T-cell (primary cell): Measurements from ENCODE around the gene SPEG. TPM values are rescaled to one million over a fixed set of nuclear protein-coding genes. Genes with fewer than 3 reads are reported as not detected.
A peak's percentile ranks its signal among the peaks of the same experiment; 100 is the strongest.

Experiments used
- ATAC-seq, 4 experiments: fragments of 200-7000 bp in 3 of 4; fragments of 150-1000 bp in 1 of 4; cut with Tn5 transposase; replicated peaks in 1 of 4; 1 replicate in 3 of 4; 2 replicates in 1 of 4; pipeline ENCODE4 v1.10.0; 2021; ENCODE audit warnings: moderate library complexity in 3 of 4, mild to moderate bottlenecking in 2 of 4, moderate number of reproducible peaks in 1 of 4
- CTCF ChIA-PET, 2 donors: fragments of 300-600 bp; sonication (Branson Sonifier 250); formaldehyde crosslinking; loops; one replicate each; lab custom pipeline; 2022; ENCODE audit warnings: antibody characterized with exemption in 2 of 2; lab: Charles Lee
- POLR2A ChIA-PET, 2 donors: fragments of 300-600 bp; sonication (Branson Sonifier 250); formaldehyde crosslinking; loops; one replicate each; lab custom pipeline; 2022; ENCODE audit warnings: antibody characterized with exemption in 2 of 2; lab: Charles Lee
- DNase-seq, 35 experiments: peaks; one replicate each; pipeline versions ENCODE4 v3.0.0 to v3.0.0-alpha.2; 2013 to 2023
- H3K27ac ChIP-seq: one replicate; pipeline ENCODE4 v1.5.1; 2013; ENCODE audit warnings: low read length
- H3K27me3 ChIP-seq, 2 experiments: replicated peaks in 1 of 2; 1 replicate in 1 of 2; 2 replicates in 1 of 2; pipeline versions ENCODE4 v1.6.1 to v1.7.0; 2013; ENCODE audit warnings: low read length in 1 of 2, mixed read lengths in 1 of 2; ENCODE audit not compliant: control insufficient read depth in 2 of 2, insufficient read depth in 2 of 2; ENCODE audit errors: extremely low read depth in 1 of 2
- H3K36me3 ChIP-seq, 2 donors: 1 replicate in 1 of 2; 2 replicates in 1 of 2; pipeline versions ENCODE4 v1.6.1 to v1.7.0; 2013; ENCODE audit warnings: low read length in 1 of 2; ENCODE audit not compliant: control insufficient read depth in 2 of 2, insufficient read depth in 1 of 2; ENCODE audit errors: extremely low read depth in 1 of 2
- H3K4me1 ChIP-seq, 2 experiments: 1 replicate in 1 of 2; 2 replicates in 1 of 2; pipeline versions ENCODE4 v1.6.1 to v1.7.0; 2013; ENCODE audit warnings: low read length in 2 of 2, mixed read lengths in 1 of 2; ENCODE audit not compliant: insufficient read depth in 2 of 2, control insufficient read depth in 1 of 2; ENCODE audit errors: extremely low read depth in 1 of 2
- H3K4me3 ChIP-seq, 2 donors: 1 replicate in 1 of 2; 2 replicates in 1 of 2; pipeline versions ENCODE4 v1.5.1 to v1.7.0; 2013; ENCODE audit warnings: mild to moderate bottlenecking in 2 of 2, low read length in 1 of 2, moderate library complexity in 1 of 2; ENCODE audit not compliant: control insufficient read depth in 1 of 2; ENCODE audit errors: extremely low read depth in 1 of 2
- H3K9me3 ChIP-seq: 2 replicates; pipeline ENCODE4 v1.7.0; 2013
- H3K27ac Mint-ChIP-seq, 2 donors: one replicate each; pipeline ENCODE4 v1.8.0; 2020 to 2021; ENCODE audit warnings: mild to moderate bottlenecking in 2 of 2, mixed read lengths in 2 of 2
- H3K27me3 Mint-ChIP-seq, 2 donors: one replicate each; pipeline ENCODE4 v1.8.0; 2021 to 2022; ENCODE audit warnings: mixed read lengths in 2 of 2
- H3K36me3 Mint-ChIP-seq: one replicate; pipeline ENCODE4 v1.8.0; 2021; ENCODE audit warnings: mixed read lengths
- H3K4me1 Mint-ChIP-seq, 3 donors: one replicate each; pipeline ENCODE4 v1.8.0; 2020 to 2022; ENCODE audit warnings: mixed read lengths in 3 of 3, mild to moderate bottlenecking in 1 of 3
- H3K4me3 Mint-ChIP-seq, 3 donors: one replicate each; pipeline ENCODE4 v1.8.0; 2020 to 2022; ENCODE audit warnings: mild to moderate bottlenecking in 3 of 3, mixed read lengths in 3 of 3, moderate library complexity in 3 of 3
- H3K9me3 Mint-ChIP-seq, 3 donors: one replicate each; pipeline ENCODE4 v1.8.0; 2020 to 2022; ENCODE audit warnings: mixed read lengths in 3 of 3
- WGBS: methylation state at CpG from one replicate; pipeline ENCODE4 v1.1.5; 2013; ENCODE audit warnings: missing lambda C conversion rate; ENCODE audit not compliant: insufficient coverage; 5-methylcytosine and 5-hydroxymethylcytosine counted together
- total RNA-seq, 35 experiments: library from RNA in 6 of 35; stranded (reverse) in 6 of 35; fragments of 120-200 nt in 1 of 35; gene quantifications; one replicate each; pipeline versions ENCODE4 v1.2.1 to v1.2.4 and lab custom pipeline; 2013 to 2026

SPEG gene
- total RNA-seq, 5 donors from 2014 or later (not counting 1 experiment from before 2014, with no cell fraction given), result 13.8 to 23.9 (median 18.9) TPM

DNA sequence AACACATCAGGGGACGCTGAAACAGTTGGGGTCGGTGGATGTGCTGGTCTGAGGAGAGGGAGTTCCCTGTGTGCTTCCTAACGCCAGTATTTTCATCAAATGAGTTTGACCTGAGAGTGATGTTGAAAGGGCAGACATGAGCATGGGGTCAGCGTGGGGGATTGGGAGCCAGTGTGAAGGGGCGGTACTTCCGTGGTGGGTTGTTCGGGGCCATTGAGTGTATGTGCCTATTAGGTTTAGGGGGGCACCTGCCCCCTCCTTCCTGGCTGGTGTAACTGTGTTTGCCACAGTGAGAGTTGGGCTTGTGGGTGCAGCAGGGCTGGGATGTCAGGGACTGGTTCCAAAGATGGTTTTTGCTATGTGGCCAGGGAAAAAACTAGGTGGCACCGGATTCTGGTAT lies 24.4 kb downstream of the SPEG start:
- ATAC-seq (no peak), DNase-seq (no peak)
- Mint-ChIP-seq H3K27me3 (peaks cover 0 to 3% of the 10 kb centered on the region in 2 donors), H3K36me3 (no peaks in the 10 kb centered on the region), H3K9me3 (no peaks in the 10 kb centered on the region), H3K4me1 (peaks cover 5 to 9% (median 5%) of the 10 kb centered on the region in 3 donors), H3K27ac (no peak overlapping the region), H3K4me3 (no peak overlapping the region)
- CTCF ChIA-PET, result interaction anchor here (0.5 to 1.5 kb wide), 4 partner anchors 30 to 1150 kb away, joined by 3 to 7 read pairs (median 5); no protein-coding TSS in a partner anchor
- H3K4me3 ChIP-seq, result no peak overlapping the region
- no peaks in the 10 kb centered on the region for H3K9me3 ChIP-seq
- POLR2A ChIA-PET, result no interaction called here
- H3K27me3 ChIP-seq, result peaks cover 0 to 13% of the 10 kb centered on the region in 2 experiments
- H3K27ac ChIP-seq, result no peak overlapping the region
- WGBS, result 85% methylated on average over 7 of the region's 8 CpGs
- no peaks in the 10 kb centered on the region for H3K36me3 ChIP-seq
- H3K4me1 ChIP-seq, result peaks cover 0 to 13% of the 10 kb centered on the region in 2 experiments

DNA sequence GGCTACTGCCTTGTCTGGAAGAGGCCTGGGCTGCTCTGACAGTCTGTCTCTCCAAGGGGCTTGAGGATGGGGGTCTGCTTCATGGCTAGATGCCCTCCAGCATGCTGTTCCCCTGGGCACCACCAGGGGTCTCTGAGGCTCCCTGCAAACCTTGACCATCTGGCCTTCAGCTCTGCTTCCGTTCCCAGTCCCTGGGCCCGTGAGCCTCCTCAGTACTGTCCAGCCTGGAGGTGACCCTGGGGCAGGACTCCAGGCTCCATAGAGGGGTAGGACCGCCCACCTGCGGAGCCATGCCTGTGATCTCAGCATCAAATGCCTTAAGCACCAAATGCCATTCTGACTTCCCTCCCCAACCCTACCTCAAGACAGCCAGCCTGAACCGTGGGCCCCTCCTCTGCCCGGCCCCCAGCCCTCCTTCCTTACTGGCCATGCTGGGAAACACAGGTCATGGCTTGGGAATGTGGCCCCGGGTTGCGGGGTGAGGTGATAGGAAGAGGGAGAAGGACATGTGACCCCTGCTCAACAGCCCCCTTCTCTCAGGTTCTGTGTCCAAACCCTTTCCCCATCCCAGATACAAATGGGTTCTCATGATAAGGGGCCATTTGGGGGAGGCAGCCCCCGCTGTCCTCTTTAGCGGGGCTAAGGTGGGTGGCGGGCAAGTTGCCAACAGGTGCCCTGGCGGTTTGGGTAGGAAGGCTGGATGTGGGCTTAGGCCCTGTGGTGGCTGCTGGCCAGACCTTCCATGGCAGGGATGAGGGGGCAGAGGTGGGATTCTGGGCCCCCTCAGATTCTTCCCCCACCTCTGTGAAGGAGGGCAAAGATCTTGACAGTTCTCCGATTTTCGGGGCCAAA lies 25.0 kb downstream of the SPEG start:
- DNase-seq (peak in 12 of 35 experiments; percentile 19 to 51 (median 28)), ATAC-seq (peak in 3 of 4 experiments; percentile 35 to 49 (median 46))
- H3K27ac ChIP-seq, result no peak overlapping the region
- Mint-ChIP-seq H3K36me3 (no peaks in the 10 kb centered on the region), H3K9me3 (no peaks in the 10 kb centered on the region), H3K27me3 (peaks cover 0 to 3% of the 10 kb centered on the region in 2 donors), H3K27ac (no peak overlapping the region), H3K4me3 (no peak overlapping the region), H3K4me1 (peaks cover 5 to 9% (median 5%) of the 10 kb centered on the region in 3 donors)
- peaks cover 0 to 13% of the 10 kb centered on the region in 2 experiments for H3K27me3 ChIP-seq
- H3K9me3 ChIP-seq, result no peaks in the 10 kb centered on the region
- peaks cover 0 to 13% of the 10 kb centered on the region in 2 experiments for H3K4me1 ChIP-seq
- H3K36me3 ChIP-seq, result no peaks in the 10 kb centered on the region
- ChIA-PET CTCF (interaction anchor here (0.5 to 1.5 kb wide), 4 partner anchors 29 to 1151 kb away, joined by 3 to 7 read pairs (median 5); no protein-coding TSS in a partner anchor), POLR2A (no interaction called here)
- 52% methylated on average over 5 of the region's 14 CpGs for WGBS
- no peak overlapping the region for H3K4me3 ChIP-seq

DNA sequence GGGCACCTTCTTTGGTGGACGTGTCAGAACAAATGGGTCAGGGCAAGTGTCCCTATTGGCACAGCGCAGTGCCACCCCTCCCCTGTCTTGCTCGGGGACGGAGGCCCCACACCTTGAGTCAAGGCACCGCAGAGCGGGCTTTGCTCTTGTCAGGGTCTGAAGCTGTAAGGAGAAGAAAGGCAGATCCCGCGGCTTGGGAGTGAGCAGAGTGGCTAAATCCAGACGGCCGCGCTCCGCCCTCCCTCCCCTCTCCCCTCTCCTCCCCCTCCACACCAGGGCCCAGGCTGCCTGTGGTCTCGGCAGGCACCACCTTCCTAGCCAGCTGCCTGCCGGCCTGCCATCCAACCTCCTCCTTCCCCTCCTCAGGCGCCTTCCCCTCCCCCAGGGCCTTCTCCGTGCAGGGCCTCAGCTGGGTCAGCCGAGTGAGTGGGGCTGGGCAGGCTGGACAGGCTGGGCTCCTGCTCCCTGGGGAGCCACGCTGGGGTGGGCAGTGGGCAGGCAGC lies 25.8 kb downstream of the SPEG start:
- WGBS, result 74% methylated on average over 3 of the region's 18 CpGs
- Mint-ChIP-seq H3K4me1 (peaks cover 5 to 9% (median 5%) of the 10 kb centered on the region in 3 donors), H3K9me3 (no peaks in the 10 kb centered on the region), H3K36me3 (no peaks in the 10 kb centered on the region), H3K4me3 (no peak overlapping the region), H3K27me3 (peaks cover 0 to 3% of the 10 kb centered on the region in 2 donors), H3K27ac (no peak overlapping the region)
- Histone ChIP-seq H3K27me3 (peaks cover 0 to 13% of the 10 kb centered on the region in 2 experiments), H3K4me1 (peaks cover 0 to 13% of the 10 kb centered on the region in 2 experiments), H3K9me3 (no peaks in the 10 kb centered on the region), H3K27ac (no peak overlapping the region), H3K4me3 (no peak overlapping the region), H3K36me3 (no peaks in the 10 kb centered on the region)
- no peak for ATAC-seq
- CTCF ChIA-PET, result interaction anchor here in 1 of 2 donors (0.6 kb wide), 1 partner anchor 39 kb away, joined by 4 read pairs; no protein-coding TSS in a partner anchor
- no peak for DNase-seq
- POLR2A ChIA-PET, result no interaction called here

DNA sequence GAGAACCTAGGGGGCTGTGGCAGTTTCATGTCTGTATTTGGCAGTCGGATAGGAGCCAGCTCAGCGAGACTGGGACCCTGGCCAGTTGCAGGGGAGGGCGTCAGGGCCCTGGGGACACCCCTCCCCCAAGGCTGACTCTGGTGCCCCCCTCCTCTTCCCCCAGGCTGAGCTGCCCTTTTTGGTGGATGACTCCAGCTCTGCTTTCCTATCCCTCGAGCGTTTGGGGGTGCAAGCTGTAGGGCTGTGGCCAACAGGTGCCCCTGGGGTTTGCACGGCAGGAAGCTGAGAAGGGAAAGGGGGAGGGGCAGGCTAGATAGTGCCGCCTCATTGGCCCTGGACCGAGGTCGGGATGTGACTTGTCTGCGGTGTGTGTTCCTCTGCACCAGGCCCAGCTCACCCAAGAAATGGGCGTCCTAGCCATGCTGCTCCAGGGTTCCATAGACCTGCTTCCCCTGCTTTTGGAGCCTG lies 26.4 kb downstream of the SPEG start:
- DNase-seq (no peak), ATAC-seq (peak in 1 of 4 experiments; percentile 36)
- peaks cover 0 to 13% of the 10 kb centered on the region in 2 experiments for H3K27me3 ChIP-seq
- 15% methylated on average over 8 of the region's 11 CpGs for WGBS
- H3K36me3 ChIP-seq, result no peaks in the 10 kb centered on the region
- H3K4me1 Mint-ChIP-seq, result peaks cover 5 to 9% (median 5%) of the 10 kb centered on the region in 3 donors
- CTCF ChIA-PET, result interaction anchor here in 1 of 2 donors (0.6 kb wide), 1 partner anchor 38 kb away, joined by 4 read pairs; no protein-coding TSS in a partner anchor
- no peaks in the 10 kb centered on the region for H3K36me3 Mint-ChIP-seq
- H3K27me3 Mint-ChIP-seq, result peaks cover 0 to 3% of the 10 kb centered on the region in 2 donors
- no peak overlapping the region for H3K4me3 ChIP-seq
- POLR2A ChIA-PET, result no interaction called here
- H3K4me1 ChIP-seq, result peaks cover 0 to 13% of the 10 kb centered on the region in 2 experiments
- H3K27ac ChIP-seq, result no peak overlapping the region
- no peak overlapping the region for H3K4me3 Mint-ChIP-seq
- H3K9me3 ChIP-seq, result no peaks in the 10 kb centered on the region
- H3K27ac Mint-ChIP-seq, result no peak overlapping the region
- no peaks in the 10 kb centered on the region for H3K9me3 Mint-ChIP-seq

DNA sequence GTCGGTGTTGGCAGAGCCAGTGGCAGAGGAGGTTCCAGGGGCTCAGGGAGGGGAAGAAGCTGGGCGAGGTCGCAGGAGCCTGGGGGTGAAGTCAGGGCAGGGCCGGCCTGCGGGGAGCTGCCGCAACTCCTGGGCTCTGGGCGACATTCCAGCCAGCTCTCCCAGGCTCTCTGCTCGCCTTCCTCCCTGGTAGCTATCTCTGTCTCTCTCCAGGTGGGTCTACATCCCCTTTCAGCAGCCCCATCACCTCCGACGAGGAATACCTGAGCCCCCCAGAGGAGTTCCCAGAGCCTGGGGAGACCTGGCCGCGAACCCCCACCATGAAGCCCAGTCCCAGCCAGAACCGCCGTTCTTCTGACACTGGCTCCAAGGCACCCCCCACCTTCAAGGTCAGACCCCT lies 27.0 kb downstream of the SPEG start:
- Histone ChIP-seq H3K36me3 (no peaks in the 10 kb centered on the region), H3K4me1 (peaks cover 0 to 13% of the 10 kb centered on the region in 2 experiments), H3K4me3 (no peak overlapping the region), H3K9me3 (no peaks in the 10 kb centered on the region), H3K27me3 (peaks cover 0 to 13% of the 10 kb centered on the region in 2 experiments), H3K27ac (no peak overlapping the region)
- Mint-ChIP-seq H3K27ac (no peak overlapping the region), H3K27me3 (peaks cover 0 to 3% of the 10 kb centered on the region in 2 donors), H3K36me3 (no peaks in the 10 kb centered on the region), H3K9me3 (no peaks in the 10 kb centered on the region), H3K4me3 (no peak overlapping the region), H3K4me1 (peaks cover 5 to 9% (median 5%) of the 10 kb centered on the region in 3 donors)
- DNase-seq, result no peak
- POLR2A ChIA-PET, result no interaction called here
- CTCF ChIA-PET, result no interaction called here
- 82% methylated on average over 10 of the region's 14 CpGs for WGBS
- ATAC-seq, result no peak

DNA sequence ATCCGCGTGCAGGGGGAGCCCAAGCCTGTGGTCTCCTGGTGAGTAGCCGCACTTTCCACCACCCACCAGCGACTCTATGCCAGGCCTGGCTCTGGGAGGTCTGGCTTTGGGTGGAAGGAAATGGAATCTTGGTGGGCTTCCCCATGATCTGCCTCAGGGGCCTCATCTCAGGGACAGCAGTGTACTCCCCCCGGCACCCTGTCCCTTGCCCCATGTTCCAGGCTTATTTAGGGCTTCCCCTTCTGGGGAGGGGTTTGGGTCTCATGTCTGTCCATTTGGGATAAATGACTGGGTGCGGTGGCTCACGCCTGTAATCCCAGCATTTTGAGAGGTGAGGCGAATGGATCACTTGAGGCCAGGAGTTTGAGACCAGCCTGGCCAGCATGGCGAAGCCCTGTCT lies 27.7 kb downstream of the SPEG start:
- H3K4me1 ChIP-seq, result peaks cover 0 to 13% of the 10 kb centered on the region in 2 experiments
- Mint-ChIP-seq H3K4me3 (no peak overlapping the region), H3K27me3 (peaks cover 0 to 3% of the 10 kb centered on the region in 2 donors), H3K9me3 (no peaks in the 10 kb centered on the region), H3K36me3 (no peaks in the 10 kb centered on the region), H3K4me1 (peaks cover 5 to 9% (median 5%) of the 10 kb centered on the region in 3 donors), H3K27ac (no peak overlapping the region)
- H3K27me3 ChIP-seq, result peaks cover 0 to 13% of the 10 kb centered on the region in 2 experiments
- no peak overlapping the region for H3K4me3 ChIP-seq
- H3K36me3 ChIP-seq, result no peaks in the 10 kb centered on the region
- H3K27ac ChIP-seq, result no peak overlapping the region
- no peaks in the 10 kb centered on the region for H3K9me3 ChIP-seq
- DNase-seq (no peak), ATAC-seq (no peak)
- ChIA-PET CTCF (no interaction called here), POLR2A (interaction anchor here in 1 of 2 donors (0.6 kb wide), 1 partner anchor 36 kb away, joined by 3 read pairs; the partner anchor contains the start of gene GMPPA)
- 80% methylated on average over 1 of the region's 9 CpGs for WGBS
